Measurements from ENCODE around the gene SETD3.

DNA sequence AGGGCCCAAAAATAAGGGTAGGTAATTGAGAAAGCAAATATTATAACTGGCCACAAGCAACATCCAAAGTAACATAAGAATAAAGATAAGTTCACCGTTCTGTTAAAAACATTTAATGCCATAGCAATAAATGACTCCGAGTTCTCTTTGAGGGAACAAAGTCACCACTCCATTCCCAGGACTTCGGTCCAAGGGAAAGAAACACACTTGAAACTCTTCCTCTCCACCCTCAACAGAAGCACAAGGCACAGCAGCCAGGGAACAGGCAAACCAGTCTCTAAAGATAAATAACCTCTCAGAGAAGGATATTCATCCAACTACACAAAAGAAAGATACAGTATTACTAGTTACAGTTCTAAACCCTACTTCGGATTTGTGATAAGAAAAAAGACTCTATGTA lies 2.5 kb downstream of the SETD3 start:
- TF ChIP-seq, protein P1, sequence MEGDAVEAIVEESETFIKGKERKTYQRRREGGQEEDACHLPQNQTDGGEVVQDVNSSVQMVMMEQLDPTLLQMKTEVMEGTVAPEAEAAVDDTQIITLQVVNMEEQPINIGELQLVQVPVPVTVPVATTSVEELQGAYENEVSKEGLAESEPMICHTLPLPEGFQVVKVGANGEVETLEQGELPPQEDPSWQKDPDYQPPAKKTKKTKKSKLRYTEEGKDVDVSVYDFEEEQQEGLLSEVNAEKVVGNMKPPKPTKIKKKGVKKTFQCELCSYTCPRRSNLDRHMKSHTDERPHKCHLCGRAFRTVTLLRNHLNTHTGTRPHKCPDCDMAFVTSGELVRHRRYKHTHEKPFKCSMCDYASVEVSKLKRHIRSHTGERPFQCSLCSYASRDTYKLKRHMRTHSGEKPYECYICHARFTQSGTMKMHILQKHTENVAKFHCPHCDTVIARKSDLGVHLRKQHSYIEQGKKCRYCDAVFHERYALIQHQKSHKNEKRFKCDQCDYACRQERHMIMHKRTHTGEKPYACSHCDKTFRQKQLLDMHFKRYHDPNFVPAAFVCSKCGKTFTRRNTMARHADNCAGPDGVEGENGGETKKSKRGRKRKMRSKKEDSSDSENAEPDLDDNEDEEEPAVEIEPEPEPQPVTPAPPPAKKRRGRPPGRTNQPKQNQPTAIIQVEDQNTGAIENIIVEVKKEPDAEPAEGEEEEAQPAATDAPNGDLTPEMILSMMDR (IDR thresholded peaks at IDR 0.05; ENCODE audit: insufficient read depth, low read length, poor library complexity, severe bottlenecking) = no peak
- TF ChIP-seq EZH2phosphoT487 (conservative IDR thresholded peaks at IDR 0.05; ENCODE audit: low read length) = no peak

Measured in SU-DHL-6 (cell line).